Spleen (tissue), 7 donors: ENCODE data around the gene KCNQ5.

Experiments
- CTCF ChIP-seq, 11 experiments: fragments of 200-600 bp in 7 of 11; fragments of 450-650 bp in 4 of 11; sonication (generic) in 4 of 11; IDR thresholded peaks in 8 of 11; conservative IDR thresholded peaks in 3 of 11; 1 replicate in 7 of 11; 2 replicates in 4 of 11; pipeline versions ENCODE4 v1.4.0 to v1.8.0; 2016 to 2021; ENCODE audit warnings: antibody characterized with exemption in 11 of 11, inconsistent platforms in 4 of 11, mild to moderate bottlenecking in 1 of 11
- POLR2A ChIP-seq, 3 donors: fragments of 450-650 bp; IDR thresholded peaks; one replicate each; pipeline ENCODE4 v1.5.1; 2017; ENCODE audit warnings: antibody characterized with exemption in 3 of 3, mild to moderate bottlenecking in 1 of 3
- POLR2AphosphoS5 ChIP-seq, 3 donors: sonication (generic); formaldehyde crosslinking; IDR thresholded peaks; one replicate each; pipeline ENCODE4 v1.5.1; 2017; ENCODE audit warnings: antibody characterized with exemption in 3 of 3
- donor health status: DM: no; HTN: no; CAD: no; lungs with moderate emphysema.
- donor health status: DM: no; HTN: no; CAD: no.
- donor health status: DM: no; HTN: no; CAD: no.

DNA sequence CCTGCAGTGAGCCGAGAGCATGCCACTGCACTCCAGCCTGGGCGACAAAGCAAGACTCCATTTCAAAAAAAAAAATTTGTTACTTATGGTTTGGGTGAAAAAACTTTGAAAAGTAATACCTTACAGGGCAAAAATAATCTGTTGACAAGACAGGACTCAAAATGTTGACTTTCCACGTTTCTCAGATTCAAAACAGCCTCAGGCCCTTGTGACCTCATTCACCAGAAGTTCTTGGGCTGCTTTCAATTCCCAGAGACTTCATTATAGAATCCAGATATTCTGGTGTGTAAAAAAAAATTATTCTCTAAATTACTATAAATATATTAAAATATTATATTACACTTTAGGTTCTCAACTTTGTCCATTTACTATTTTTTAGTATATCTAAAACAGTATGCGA is 116.2 kb downstream of the KCNQ5 start:
- TF ChIP-seq POLR2A (IDR thresholded peaks at IDR 0.05) = no peak
- TF ChIP-seq CTCF (IDR thresholded peaks at IDR 0.05 in 8 of 11, conservative IDR thresholded peaks at IDR 0.05 in 3 of 11) = no peak
- no peak for TF ChIP-seq POLR2AphosphoS5 (IDR thresholded peaks at IDR 0.05)
